H1 (cell line): ENCODE measurements around the gene EML1. TPM values are rescaled to one million over a fixed set of nuclear protein-coding genes. Genes with fewer than 3 reads are reported as not detected.

Experiments
- CTCF ChIA-PET: fragments of 300-600 bp; sonication (Branson Sonifier 250); formaldehyde crosslinking; loops from one replicate; lab custom pipeline; 2021; ENCODE audit not compliant: partially characterized antibody; lab: Charles Lee
- POLR2A ChIA-PET: fragments of 300-600 bp; sonication (Branson Sonifier 250); formaldehyde crosslinking; loops from one replicate; lab custom pipeline; 2021; ENCODE audit warnings: inconsistent platforms; ENCODE audit not compliant: partially characterized antibody; lab: Charles Lee
- DNase-seq, 2 experiments: peaks; one replicate each; pipeline versions ENCODE4 v3.0.0 to v3.0.0-alpha.2; 2010 to 2022; ENCODE audit warnings: low spot score in 2 of 2, low read depth in 1 of 2, mixed read lengths in 1 of 2
- FAIRE-seq: peaks from 2 replicates; lab custom pipeline; 2011; peaks lifted over from hg19 to GRCh38; lab: Jason Lieb, UNC
- H2AFZ ChIP-seq: 2 replicates; pipeline ENCODE4 v1.8.1; 2012; ENCODE audit warnings: low read length, inconsistent platforms
- H2AK5ac ChIP-seq: 2 replicates; pipeline ENCODE4 v1.6.1; 2013; ENCODE audit warnings: low read depth, low read length
- H2BK120ac ChIP-seq: replicated peaks from 2 replicates; pipeline ENCODE3; 2013; ENCODE audit warnings: low read depth, low read length, inconsistent platforms
- H2BK12ac ChIP-seq: 2 replicates; pipeline ENCODE4 v1.6.1; 2013; ENCODE audit warnings: low read depth, low read length
- H2BK15ac ChIP-seq: 2 replicates; pipeline ENCODE4 v1.6.1; 2013; ENCODE audit warnings: low read length
- H2BK20ac ChIP-seq: 2 replicates; pipeline ENCODE4 v1.6.1; 2013; ENCODE audit warnings: low read length
- H2BK5ac ChIP-seq: 2 replicates; pipeline ENCODE4 v1.6.1; 2013; ENCODE audit warnings: low read depth, low read length
- H3K14ac ChIP-seq: 2 replicates; pipeline ENCODE4 v1.6.1; 2013; ENCODE audit warnings: inconsistent platforms; ENCODE audit not compliant: insufficient read length
- H3K18ac ChIP-seq: 2 replicates; pipeline ENCODE4 v1.6.1; 2013; ENCODE audit warnings: low read length; ENCODE audit errors: extremely low read depth
- H3K23ac ChIP-seq: 2 replicates; pipeline ENCODE4 v1.6.1; 2013; ENCODE audit warnings: inconsistent platforms; ENCODE audit not compliant: insufficient read length
- H3K23me2 ChIP-seq: 2 replicates; pipeline ENCODE4 v1.6.1; 2013; ENCODE audit warnings: low read depth, low read length
- H3K27ac ChIP-seq: 2 replicates; pipeline ENCODE4 v1.6.1; 2011; ENCODE audit warnings: low read depth, low read length, inconsistent platforms
- H3K27me3 ChIP-seq, 4 experiments: replicated peaks in 1 of 4; 1 replicate in 1 of 4; 2 replicates in 3 of 4; pipeline versions ENCODE4 v1.6.1 to v1.8.1; 2011 to 2013; ENCODE audit warnings: low read length in 3 of 4, mild to moderate bottlenecking in 3 of 4, inconsistent platforms in 2 of 4, mixed read lengths in 2 of 4, moderate library complexity in 1 of 4; ENCODE audit not compliant: control insufficient read depth in 3 of 4, insufficient read depth in 3 of 4; ENCODE audit errors: extremely low read depth in 1 of 4
- H3K36me3 ChIP-seq, 4 experiments: 2 replicates each; pipeline versions ENCODE4 v1.6.1 to v1.8.1; 2011 to 2013; ENCODE audit warnings: mild to moderate bottlenecking in 4 of 4, low read length in 3 of 4, moderate library complexity in 2 of 4, control low read depth in 1 of 4, inconsistent platforms in 1 of 4; ENCODE audit not compliant: insufficient read depth in 4 of 4, control insufficient read depth in 2 of 4
- H3K4ac ChIP-seq: replicated peaks from 2 replicates; pipeline ENCODE3; 2013; ENCODE audit warnings: low read length, low read depth, mixed read lengths, inconsistent platforms; ENCODE audit not compliant: insufficient read length
- H3K4me1 ChIP-seq, 4 experiments: replicated peaks in 1 of 4; 1 replicate in 1 of 4; 2 replicates in 3 of 4; pipeline versions ENCODE4 v1.6.1 to v1.8.1; 2011 to 2013; ENCODE audit warnings: low read length in 3 of 4, inconsistent platforms in 2 of 4, mixed read lengths in 1 of 4; ENCODE audit not compliant: insufficient read depth in 4 of 4, control insufficient read depth in 3 of 4
- H3K4me2 ChIP-seq, 2 experiments: 2 replicates each; pipeline versions ENCODE4 v1.6.1 to v1.8.1; 2011 to 2013; ENCODE audit warnings: low read depth in 2 of 2, low read length in 2 of 2, control low read depth in 1 of 2, inconsistent platforms in 1 of 2, mild to moderate bottlenecking in 1 of 2; ENCODE audit not compliant: insufficient read depth in 1 of 2
- H3K4me3 ChIP-seq, 4 experiments: fragments of 200-600, 300-600 bp in 1 of 4; sonication (generic), shearing (Covaris generic), sonication (Bioruptor Twin) in 1 of 4; 2 replicates each; pipeline versions ENCODE4 v1.5.1 to v1.8.1; 2011 to 2016; ENCODE audit warnings: low read length in 4 of 4, low read depth in 3 of 4, control low read depth in 2 of 4, inconsistent platforms in 2 of 4, mild to moderate bottlenecking in 2 of 4, mixed read lengths in 1 of 4, moderate library complexity in 1 of 4; ENCODE audit not compliant: insufficient read depth in 2 of 4; ENCODE audit errors: extremely low read depth in 1 of 4
- H3K56ac ChIP-seq: replicated peaks from 2 replicates; pipeline ENCODE3; 2013; ENCODE audit warnings: low read depth, mild to moderate bottlenecking, mixed read lengths, low read length, inconsistent platforms; ENCODE audit not compliant: insufficient read length
- H3K79me1 ChIP-seq: 2 replicates; pipeline ENCODE4 v1.6.1; 2013; ENCODE audit warnings: low read depth, low read length, control low read depth
- H3K79me2 ChIP-seq, 2 experiments: 2 replicates each; pipeline versions ENCODE4 v1.6.1 to v1.8.1; 2012 to 2013; ENCODE audit warnings: low read length in 2 of 2, mild to moderate bottlenecking in 2 of 2, inconsistent platforms in 1 of 2; ENCODE audit not compliant: insufficient read depth in 2 of 2, control insufficient read depth in 1 of 2
- H3K9ac ChIP-seq, 4 experiments: replicated peaks in 1 of 4; 1 replicate in 1 of 4; 2 replicates in 3 of 4; pipeline versions ENCODE4 v1.6.1 to v1.8.1; 2011 to 2013; ENCODE audit warnings: low read depth in 3 of 4, low read length in 3 of 4, control low read depth in 2 of 4, mild to moderate bottlenecking in 2 of 4, moderate library complexity in 2 of 4, inconsistent platforms in 1 of 4; ENCODE audit errors: extremely low read depth in 1 of 4
- H3K9me3 ChIP-seq, 2 experiments: 2 replicates each; pipeline versions ENCODE4 v1.6.1 to v1.8.1; 2012 to 2013; ENCODE audit warnings: mild to moderate bottlenecking in 2 of 2, moderate library complexity in 2 of 2, control low read depth in 1 of 2, inconsistent platforms in 1 of 2, low read depth in 1 of 2, low read length in 1 of 2, mixed read lengths in 1 of 2; ENCODE audit not compliant: insufficient read depth in 2 of 2
- H4K20me1 ChIP-seq, 2 experiments: replicated peaks in 1 of 2; 2 replicates each; pipeline versions ENCODE3 to v1.8.1; 2011 to 2013; ENCODE audit warnings: inconsistent platforms in 2 of 2, low read length in 2 of 2, mild to moderate bottlenecking in 1 of 2; ENCODE audit not compliant: insufficient read depth in 2 of 2, control insufficient read depth in 1 of 2
- H4K5ac ChIP-seq: 2 replicates; pipeline ENCODE4 v1.6.1; 2013; ENCODE audit warnings: low read length, low read depth, mixed read lengths, inconsistent platforms; ENCODE audit not compliant: insufficient read length
- H4K8ac ChIP-seq: 2 replicates; pipeline ENCODE4 v1.8.0; 2013; ENCODE audit warnings: mild to moderate bottlenecking, moderate library complexity, low read length, inconsistent platforms; ENCODE audit not compliant: insufficient read depth; ENCODE audit errors: extremely low read depth
- H4K91ac ChIP-seq: replicated peaks from 2 replicates; pipeline ENCODE3; 2013; ENCODE audit warnings: low read length, mixed read lengths, inconsistent platforms; ENCODE audit not compliant: insufficient read length
- POU5F1 ChIP-seq: IDR thresholded peaks from 2 replicates; pipeline ENCODE4 v1.6.1; 2011; ENCODE audit warnings: low read depth, mild to moderate bottlenecking, low read length, moderate library complexity
- RNF2 ChIP-seq: fragments of 200-900, 300-1000 bp; sonication (generic); IDR thresholded peaks from 2 replicates; pipeline ENCODE4 v1.7.1; 2016; ENCODE audit warnings: borderline replicate concordance, low read depth, mild to moderate bottlenecking, antibody characterized with exemption, low read length; ENCODE audit not compliant: poor library complexity, severe bottlenecking; ENCODE audit errors: missing control alignments
- WGBS, 2 experiments: shearing (Covaris generic) in 1 of 2; methylation state at CpG; one replicate each; pipeline versions ENCODE4 v1.1.6 to v1.1.7; 2013 to 2015; ENCODE audit warnings: low lambda C conversion rate in 2 of 2, mixed read lengths in 2 of 2, inconsistent platforms in 1 of 2, low coverage in 1 of 2, missing lambda C conversion rate in 1 of 2; ENCODE audit not compliant: insufficient replicate concordance in 2 of 2, insufficient coverage in 1 of 2, insufficient read length in 1 of 2; ENCODE audit errors: extremely low coverage in 1 of 2, missing lambda C conversion rate in 1 of 2; 5-methylcytosine and 5-hydroxymethylcytosine counted together
- polyA plus RNA-seq, 7 experiments: library from polyadenylated mRNA; depleted of rRNA in 3 of 7; stranded (reverse) in 5 of 7; unstranded in 2 of 7; fragments of >200 nt in 5 of 7; fragments of 200-250 nt in 2 of 7; gene quantifications; 1 replicate in 5 of 7; 2 replicates in 1 of 7; 4 replicates in 1 of 7; pipeline versions ENCODE4 v1.2.1 to v1.2.3, GENCODE V29; 2011 to 2013; ENCODE audit warnings: missing spikeins in 2 of 7, mixed read lengths in 2 of 7
- total RNA-seq: library from RNA; stranded (reverse); fragmentation: NEBNext Ultra II Directional; extraction: Animal tissue kit (Norgen Biotek cat#: 25700); gene quantifications from 2 replicates; pipeline ENCODE4 v1.2.1, GENCODE V29; 2021

EML1 gene
- total and polyA plus RNA-seq, 2 of the 8 experiments (the other 6 are each of a cell fraction or from before 2014, with no cell fraction given): 11.1 to 24.7 TPM

GRCh38 chr14:99972748-99973466, 179.7 kb downstream of the EML1 start:
- Histone ChIP-seq H4K5ac (no peak overlapping the region), H3K4me2 (peak overlapping the region; percentile 51 to 87), H3K27me3 (peaks cover 6 to 22% (median 19%) of the 10 kb centered on the region in 4 experiments), H3K9me3 (peaks cover 12 to 15% of the 10 kb centered on the region in 2 experiments; a peak in 3 of 4 replicates), H4K20me1 (peaks cover 0 to 2% of the 10 kb centered on the region in 2 experiments), H3K23me2 (peaks cover 4% of the 10 kb centered on the region; the same call in 1 of the 2 replicates)
- peak; percentile 1 for TF ChIP-seq RNF2
- no peak for TF ChIP-seq POU5F1
- TF ChIP-seq, all 59 proteins: peak for 1
- no peaks in the 10 kb centered on the region for H3K36me3 ChIP-seq
- H2BK120ac ChIP-seq: no peak overlapping the region
- peak overlapping the region; percentile 50 to 89 (median 76) for H3K4me3 ChIP-seq
- FAIRE-seq: no peak
- peaks cover 0 to 42% of the 10 kb centered on the region in 2 experiments; a peak in 3 of 4 replicates for H3K79me2 ChIP-seq
- H2BK15ac ChIP-seq: no peak overlapping the region
- no peak overlapping the region for H2BK12ac ChIP-seq
- H3K4ac ChIP-seq: no peak overlapping the region
- no peak overlapping the region for H3K18ac ChIP-seq
- 64% methylated on average over 11 of the region's 11 CpGs; no CpG with 5 or more reads in 1 of the 2 experiments for WGBS, 2 experiments
- H2AFZ ChIP-seq: no peak overlapping the region
- no peak for DNase-seq
- H3K27ac ChIP-seq: no peak overlapping the region
- no peak overlapping the region for H3K23ac ChIP-seq
- H3K79me1 ChIP-seq: peaks cover 6% of the 10 kb centered on the region; the same call in 1 of the 2 replicates
- no peak overlapping the region for H2BK5ac ChIP-seq
- no peak overlapping the region for H2BK20ac ChIP-seq
- H4K8ac ChIP-seq: no peak overlapping the region
- H3K56ac ChIP-seq: no peak overlapping the region
- H3K9ac ChIP-seq: no peak overlapping the region
- CTCF ChIA-PET: interaction anchor here (0.7 to 4.9 kb wide), 2 partner anchors 9 to 11 kb away, joined by 3 to 18 read pairs; no protein-coding TSS in a partner anchor
- no peak overlapping the region for H4K91ac ChIP-seq
- H3K4me1 ChIP-seq: peaks cover 0 to 7% (median 6%) of the 10 kb centered on the region in 4 experiments; a peak in 4 of 7 replicates
- no peak overlapping the region for H3K14ac ChIP-seq
- POLR2A ChIA-PET: interaction anchor here (0.6 kb wide), 1 partner anchor 24 kb away, joined by 3 read pairs; no protein-coding TSS in a partner anchor
- no peak overlapping the region for H2AK5ac ChIP-seq
